WTC11 (cell line): ENCODE measurements around the gene KSR2. TPM values are rescaled to one million over a fixed set of nuclear protein-coding genes. Genes with fewer than 3 reads are reported as not detected.

Experiments
- ATAC-seq: fragments of 200-7000 bp; cut with Tn5 transposase; 2 replicates; pipeline ENCODE4 v1.10.0; 2021; ENCODE audit warnings: mild to moderate bottlenecking, moderate library complexity
- CTCF ChIA-PET: fragments of 300-600 bp; sonication (Branson Sonifier 250); formaldehyde crosslinking; loops from one replicate; lab custom pipeline; 2021; ENCODE audit warnings: antibody characterized with exemption; lab: Charles Lee
- POLR2A ChIA-PET: fragments of 350-600 bp; sonication (Branson Sonifier 250); formaldehyde crosslinking; loops from one replicate; lab custom pipeline; 2021; ENCODE audit warnings: antibody characterized with exemption; lab: Charles Lee
- DNase-seq: peaks from one replicate; pipeline ENCODE4 v3.0.0; 2021; ENCODE audit warnings: low spot score
- H3K27ac Mint-ChIP-seq: 2 replicates; pipeline ENCODE4 v1.8.0; 2021; ENCODE audit warnings: mixed read lengths
- H3K27me3 Mint-ChIP-seq: 2 replicates; pipeline ENCODE4 v1.8.0; 2021; ENCODE audit warnings: low read depth, mild to moderate bottlenecking, moderate library complexity, mixed read lengths
- H3K36me3 Mint-ChIP-seq: 2 replicates; pipeline ENCODE4 v1.8.0; 2021; ENCODE audit warnings: mixed read lengths
- H3K4me1 Mint-ChIP-seq: 2 replicates; pipeline ENCODE4 v1.8.0; 2022; ENCODE audit warnings: mixed read lengths
- H3K4me3 Mint-ChIP-seq: 2 replicates; pipeline ENCODE4 v1.8.0; 2021; ENCODE audit warnings: mild to moderate bottlenecking, moderate library complexity, mixed read lengths
- H3K9me3 Mint-ChIP-seq: 2 replicates; pipeline ENCODE4 v1.8.0; 2021; ENCODE audit warnings: mixed read lengths
- ESRRA ChIP-seq: sonication (generic); formaldehyde crosslinking; IDR thresholded peaks from 2 replicates; pipeline ENCODE4 v1.8.1; 2022; ENCODE audit warnings: mild to moderate bottlenecking, missing genetic modification reagents, borderline replicate concordance
- FOXK1 ChIP-seq: sonication (generic); formaldehyde crosslinking; IDR thresholded peaks from 2 replicates; pipeline ENCODE4 v1.8.0; 2022; ENCODE audit warnings: mild to moderate bottlenecking, moderate library complexity, missing genetic modification reagents
- JAZF1 ChIP-seq: fragments of 250-450 bp; sonication (Bioruptor Pico); IDR thresholded peaks from 2 replicates; pipeline ENCODE4 v1.9.0; 2021; ENCODE audit warnings: moderate library complexity, mild to moderate bottlenecking, inconsistent platforms
- NR2C2 ChIP-seq: sonication (generic); formaldehyde crosslinking; IDR thresholded peaks from 2 replicates; pipeline ENCODE4 v1.8.0; 2022; ENCODE audit warnings: mild to moderate bottlenecking, missing genetic modification reagents
- NR3C1 ChIP-seq: sonication (generic); formaldehyde crosslinking; conservative IDR thresholded peaks from 2 replicates; pipeline ENCODE4 v1.8.1; 2023; ENCODE audit warnings: low read depth, mild to moderate bottlenecking, missing genetic modification reagents
- PRRX2 ChIP-seq: fragments of 250-450 bp; sonication (Bioruptor Pico); IDR thresholded peaks from 2 replicates; pipeline ENCODE4 v1.8.0; 2021; ENCODE audit warnings: mild to moderate bottlenecking
- RORB ChIP-seq: fragments of 250-450 bp; sonication (Bioruptor Pico); IDR thresholded peaks from 2 replicates; pipeline ENCODE4 v1.9.0; 2021; ENCODE audit warnings: mild to moderate bottlenecking
- SP1 ChIP-seq: sonication (generic); formaldehyde crosslinking; conservative IDR thresholded peaks from 2 replicates; pipeline ENCODE4 v1.8.1; 2022; ENCODE audit warnings: missing genetic modification reagents
- TEAD4 ChIP-seq: sonication (generic); formaldehyde crosslinking; IDR thresholded peaks from 2 replicates; pipeline ENCODE4 v1.8.0; 2022; ENCODE audit warnings: mild to moderate bottlenecking, missing genetic modification reagents
- ZNF138 ChIP-seq: sonication (generic); formaldehyde crosslinking; conservative IDR thresholded peaks from 2 replicates; pipeline ENCODE4 v1.8.1; 2022; ENCODE audit warnings: mild to moderate bottlenecking, moderate library complexity, missing genetic modification reagents
- ZNF219 ChIP-seq: sonication (generic); formaldehyde crosslinking; IDR thresholded peaks from 2 replicates; pipeline ENCODE4 v1.8.0; 2023; ENCODE audit warnings: missing genetic modification reagents, mild to moderate bottlenecking, borderline replicate concordance
- ZNF232 ChIP-seq: sonication (generic); formaldehyde crosslinking; IDR thresholded peaks from 2 replicates; pipeline ENCODE4 v1.8.0; 2022; ENCODE audit warnings: mild to moderate bottlenecking, missing genetic modification reagents
- ZNF396 ChIP-seq: fragments of 250-450 bp; sonication (Bioruptor Pico); IDR thresholded peaks from 2 replicates; pipeline ENCODE4 v1.8.0; 2021; ENCODE audit warnings: mild to moderate bottlenecking, moderate library complexity, borderline replicate concordance
- total RNA-seq: library from RNA; stranded (reverse); gene quantifications from 3 replicates; pipeline ENCODE4 v1.2.3, GENCODE V29; 2021
- TF ChIP-seq, protein P1 (sequence below): sonication (generic); formaldehyde crosslinking; IDR thresholded peaks from 2 replicates; pipeline ENCODE4 v1.8.1; 2023; ENCODE audit warnings: mild to moderate bottlenecking, missing genetic modification reagents
- TF ChIP-seq, protein P2 (sequence below): sonication (generic); formaldehyde crosslinking; IDR thresholded peaks from 2 replicates; pipeline ENCODE4 v1.8.1; 2023; ENCODE audit warnings: mild to moderate bottlenecking, missing genetic modification reagents
- TF ChIP-seq, protein P3 (sequence below): sonication (generic); formaldehyde crosslinking; IDR thresholded peaks from 2 replicates; pipeline ENCODE4 v1.8.0; 2022; ENCODE audit warnings: mild to moderate bottlenecking, missing genetic modification reagents
- TF ChIP-seq, protein P4 (sequence below): fragments of 250-450 bp; sonication (Bioruptor Pico); IDR thresholded peaks from 2 replicates; pipeline ENCODE4 v1.9.0; 2021; ENCODE audit warnings: mild to moderate bottlenecking
- TF ChIP-seq, protein P5 (sequence below): sonication (generic); formaldehyde crosslinking; IDR thresholded peaks from 2 replicates; pipeline ENCODE4 v1.8.1; 2023; ENCODE audit warnings: mild to moderate bottlenecking, missing genetic modification reagents, moderate library complexity
- TF ChIP-seq, protein P6 (sequence below): fragments of 200-600 bp; IDR thresholded peaks from 2 replicates; pipeline ENCODE4 v1.8.0; 2022; ENCODE audit warnings: antibody characterized with exemption

The KSR2 gene
- total RNA-seq, 1 experiment from 2014 or later = 2.4 TPM

DNA sequence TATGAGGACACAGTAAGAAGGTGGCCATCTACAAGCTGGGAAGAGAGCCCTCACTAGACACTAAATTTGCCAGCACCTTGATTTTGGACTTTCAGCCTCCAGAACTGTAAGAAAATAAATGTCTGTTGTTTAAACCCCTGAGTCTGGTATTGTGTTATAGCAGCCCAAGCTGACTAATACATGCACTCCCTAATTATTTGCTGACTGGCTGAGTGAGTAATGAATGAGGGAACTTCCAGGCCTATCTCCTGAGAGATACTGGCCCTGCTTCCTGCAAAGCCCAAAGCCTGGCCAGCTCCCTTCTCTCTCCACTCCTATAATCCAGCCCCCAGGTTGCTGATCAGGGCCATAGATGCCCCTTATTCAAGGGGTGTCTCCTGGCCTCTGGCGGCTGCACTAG is 487.3 kb downstream of the KSR2 start (continued):
- no peak for TF ChIP-seq NR3C1
- TF ChIP-seq SP1 (CRISPR knock-in tag) = no peak
- TF ChIP-seq ZNF219 (CRISPR knock-in tag) = no peak
- TF ChIP-seq ZNF396 = no peak

DNA sequence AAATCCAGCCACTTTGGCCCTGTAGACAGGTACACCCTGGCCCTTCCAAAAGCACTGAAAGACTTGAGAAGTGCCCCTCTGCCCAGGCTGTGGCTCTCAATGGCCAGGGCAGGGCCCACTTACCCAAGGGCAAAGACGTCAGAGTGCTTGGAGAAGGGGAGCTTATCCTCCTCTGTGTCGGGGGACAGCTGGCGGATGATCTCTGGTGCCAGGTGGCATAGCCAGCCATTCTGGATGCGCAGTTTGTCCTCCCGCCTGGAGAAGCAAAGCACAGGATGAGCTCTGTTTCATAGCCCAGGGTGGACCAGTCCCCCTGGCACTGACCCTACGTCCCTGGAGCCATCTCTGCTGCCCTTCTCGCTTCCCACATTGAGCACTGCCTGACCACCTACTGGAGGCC is 492.4 kb downstream of the KSR2 start:
- CTCF ChIA-PET = no interaction called here
- POLR2A ChIA-PET = no interaction called here

DNA sequence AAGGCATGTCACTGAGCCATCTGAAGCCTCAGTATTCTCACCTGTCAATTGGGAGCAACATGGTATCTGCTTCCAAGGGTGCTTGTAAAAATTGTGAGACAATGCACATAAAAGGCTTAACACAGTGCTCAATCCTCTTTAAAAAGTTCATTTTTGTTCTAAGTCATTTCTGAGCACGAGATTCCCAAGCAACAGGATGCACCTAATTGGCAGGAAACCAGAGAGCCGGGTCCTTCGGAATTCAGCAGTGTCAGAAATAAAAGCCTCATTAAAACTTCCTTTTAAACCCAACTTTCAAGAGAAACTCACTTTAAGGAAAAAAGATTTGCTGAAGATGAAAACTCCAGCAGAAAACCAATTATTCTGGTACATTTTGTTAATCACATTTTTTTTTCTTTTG is 494.9 kb downstream of the KSR2 start:
- no peak for DNase-seq
- H3K27me3 Mint-ChIP-seq = no peaks in the 10 kb centered on the region
- TF ChIP-seq, protein P1, sequence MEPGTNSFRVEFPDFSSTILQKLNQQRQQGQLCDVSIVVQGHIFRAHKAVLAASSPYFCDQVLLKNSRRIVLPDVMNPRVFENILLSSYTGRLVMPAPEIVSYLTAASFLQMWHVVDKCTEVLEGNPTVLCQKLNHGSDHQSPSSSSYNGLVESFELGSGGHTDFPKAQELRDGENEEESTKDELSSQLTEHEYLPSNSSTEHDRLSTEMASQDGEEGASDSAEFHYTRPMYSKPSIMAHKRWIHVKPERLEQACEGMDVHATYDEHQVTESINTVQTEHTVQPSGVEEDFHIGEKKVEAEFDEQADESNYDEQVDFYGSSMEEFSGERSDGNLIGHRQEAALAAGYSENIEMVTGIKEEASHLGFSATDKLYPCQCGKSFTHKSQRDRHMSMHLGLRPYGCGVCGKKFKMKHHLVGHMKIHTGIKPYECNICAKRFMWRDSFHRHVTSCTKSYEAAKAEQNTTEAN = no peak
- TF ChIP-seq, all 79 proteins: peak for 0
- Mint-ChIP-seq H3K4me3 (no peak overlapping the region), H3K36me3 (peaks cover 4% of the 10 kb centered on the region; the same call in 1 of the 2 replicates), H3K27ac (no peak overlapping the region), H3K4me1 (peaks cover 8% of the 10 kb centered on the region), H3K9me3 (peaks cover 13% of the 10 kb centered on the region)
- no peak for ATAC-seq
- ChIA-PET CTCF (interaction anchor here (0.5 to 1.6 kb wide), 7 partner anchors 9 to 1268 kb away, joined by 3 to 7 read pairs (median 3); no protein-coding TSS in a partner anchor), POLR2A (no interaction called here)

More for the DNA sequence above, 492.4 kb downstream of the KSR2 start:
- H3K27me3 Mint-ChIP-seq = no peaks in the 10 kb centered on the region
- no peak overlapping the region for H3K4me3 Mint-ChIP-seq
- TF ChIP-seq RORB (CRISPR knock-in tag) (no peak), ZNF138 (CRISPR knock-in tag) (no peak), ZNF219 (CRISPR knock-in tag) (no peak), ZNF232 (CRISPR knock-in tag) (no peak), FOXK1 (no peak), ESRRA (CRISPR knock-in tag) (no peak), PRRX2 (CRISPR knock-in tag) (no peak), NR2C2 (CRISPR knock-in tag) (no peak), TEAD4 (CRISPR knock-in tag) (no peak), JAZF1 (CRISPR knock-in tag) (no peak)
- TF ChIP-seq, protein P2, sequence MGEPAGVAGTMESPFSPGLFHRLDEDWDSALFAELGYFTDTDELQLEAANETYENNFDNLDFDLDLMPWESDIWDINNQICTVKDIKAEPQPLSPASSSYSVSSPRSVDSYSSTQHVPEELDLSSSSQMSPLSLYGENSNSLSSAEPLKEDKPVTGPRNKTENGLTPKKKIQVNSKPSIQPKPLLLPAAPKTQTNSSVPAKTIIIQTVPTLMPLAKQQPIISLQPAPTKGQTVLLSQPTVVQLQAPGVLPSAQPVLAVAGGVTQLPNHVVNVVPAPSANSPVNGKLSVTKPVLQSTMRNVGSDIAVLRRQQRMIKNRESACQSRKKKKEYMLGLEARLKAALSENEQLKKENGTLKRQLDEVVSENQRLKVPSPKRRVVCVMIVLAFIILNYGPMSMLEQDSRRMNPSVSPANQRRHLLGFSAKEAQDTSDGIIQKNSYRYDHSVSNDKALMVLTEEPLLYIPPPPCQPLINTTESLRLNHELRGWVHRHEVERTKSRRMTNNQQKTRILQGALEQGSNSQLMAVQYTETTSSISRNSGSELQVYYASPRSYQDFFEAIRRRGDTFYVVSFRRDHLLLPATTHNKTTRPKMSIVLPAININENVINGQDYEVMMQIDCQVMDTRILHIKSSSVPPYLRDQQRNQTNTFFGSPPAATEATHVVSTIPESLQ (CRISPR knock-in tag) = no peak
- TF ChIP-seq, protein P3, sequence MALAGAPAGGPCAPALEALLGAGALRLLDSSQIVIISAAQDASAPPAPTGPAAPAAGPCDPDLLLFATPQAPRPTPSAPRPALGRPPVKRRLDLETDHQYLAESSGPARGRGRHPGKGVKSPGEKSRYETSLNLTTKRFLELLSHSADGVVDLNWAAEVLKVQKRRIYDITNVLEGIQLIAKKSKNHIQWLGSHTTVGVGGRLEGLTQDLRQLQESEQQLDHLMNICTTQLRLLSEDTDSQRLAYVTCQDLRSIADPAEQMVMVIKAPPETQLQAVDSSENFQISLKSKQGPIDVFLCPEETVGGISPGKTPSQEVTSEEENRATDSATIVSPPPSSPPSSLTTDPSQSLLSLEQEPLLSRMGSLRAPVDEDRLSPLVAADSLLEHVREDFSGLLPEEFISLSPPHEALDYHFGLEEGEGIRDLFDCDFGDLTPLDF = no peak
- TF ChIP-seq, protein P4, sequence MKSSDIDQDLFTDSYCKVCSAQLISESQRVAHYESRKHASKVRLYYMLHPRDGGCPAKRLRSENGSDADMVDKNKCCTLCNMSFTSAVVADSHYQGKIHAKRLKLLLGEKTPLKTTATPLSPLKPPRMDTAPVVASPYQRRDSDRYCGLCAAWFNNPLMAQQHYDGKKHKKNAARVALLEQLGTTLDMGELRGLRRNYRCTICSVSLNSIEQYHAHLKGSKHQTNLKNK = no peak
- TF ChIP-seq, protein P5, sequence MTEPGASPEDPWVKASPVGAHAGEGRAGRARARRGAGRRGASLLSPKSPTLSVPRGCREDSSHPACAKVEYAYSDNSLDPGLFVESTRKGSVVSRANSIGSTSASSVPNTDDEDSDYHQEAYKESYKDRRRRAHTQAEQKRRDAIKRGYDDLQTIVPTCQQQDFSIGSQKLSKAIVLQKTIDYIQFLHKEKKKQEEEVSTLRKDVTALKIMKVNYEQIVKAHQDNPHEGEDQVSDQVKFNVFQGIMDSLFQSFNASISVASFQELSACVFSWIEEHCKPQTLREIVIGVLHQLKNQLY (CRISPR knock-in tag) = no peak
- TF ChIP-seq, protein P6, sequence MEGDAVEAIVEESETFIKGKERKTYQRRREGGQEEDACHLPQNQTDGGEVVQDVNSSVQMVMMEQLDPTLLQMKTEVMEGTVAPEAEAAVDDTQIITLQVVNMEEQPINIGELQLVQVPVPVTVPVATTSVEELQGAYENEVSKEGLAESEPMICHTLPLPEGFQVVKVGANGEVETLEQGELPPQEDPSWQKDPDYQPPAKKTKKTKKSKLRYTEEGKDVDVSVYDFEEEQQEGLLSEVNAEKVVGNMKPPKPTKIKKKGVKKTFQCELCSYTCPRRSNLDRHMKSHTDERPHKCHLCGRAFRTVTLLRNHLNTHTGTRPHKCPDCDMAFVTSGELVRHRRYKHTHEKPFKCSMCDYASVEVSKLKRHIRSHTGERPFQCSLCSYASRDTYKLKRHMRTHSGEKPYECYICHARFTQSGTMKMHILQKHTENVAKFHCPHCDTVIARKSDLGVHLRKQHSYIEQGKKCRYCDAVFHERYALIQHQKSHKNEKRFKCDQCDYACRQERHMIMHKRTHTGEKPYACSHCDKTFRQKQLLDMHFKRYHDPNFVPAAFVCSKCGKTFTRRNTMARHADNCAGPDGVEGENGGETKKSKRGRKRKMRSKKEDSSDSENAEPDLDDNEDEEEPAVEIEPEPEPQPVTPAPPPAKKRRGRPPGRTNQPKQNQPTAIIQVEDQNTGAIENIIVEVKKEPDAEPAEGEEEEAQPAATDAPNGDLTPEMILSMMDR = no peak
- no peak for ATAC-seq
- no peak for DNase-seq
- H3K27ac Mint-ChIP-seq = no peak overlapping the region
- H3K9me3 Mint-ChIP-seq = peaks cover 9% of the 10 kb centered on the region
- H3K4me1 Mint-ChIP-seq = peaks cover 8% of the 10 kb centered on the region
- no peaks in the 10 kb centered on the region for H3K36me3 Mint-ChIP-seq
